Measurements from ENCODE around the gene MARCHF10. TPM values are rescaled to one million over a fixed set of nuclear protein-coding genes. Genes with fewer than 3 reads are reported as not detected.

Gene MARCHF10
- total RNA-seq, 2 donors from 2014 or later = under 0.01 TPM; not detected in 1

GRCh38 chr17:62684179-62684578 lies 123.9 kb downstream of the MARCHF10 start:
- intact Hi-C loops (cut with DNase I) = no loop called here
- H3K4me3 ChIP-seq = no peak overlapping the region
- no peak for TF ChIP-seq CTCF (IDR thresholded peaks at IDR 0.05)
- TF ChIP-seq POLR2A (IDR thresholded peaks at IDR 0.05) = no peak
- H3K36me3 ChIP-seq (replicated peaks in 1 of 2; ENCODE audit: insufficient read depth in 1 of 2, low read depth in 2 of 2) = no peaks in the 10 kb centered on the region
- no peak for ATAC-seq
- H3K27ac ChIP-seq = no peak overlapping the region
- 66 to 72% methylated on average over 4 of the region's 4 CpGs for WGBS, 2 donors
- no peak for DNase-seq
- H3K4me1 ChIP-seq = no peaks in the 10 kb centered on the region
- no peaks in the 10 kb centered on the region for H3K27me3 ChIP-seq
- H3K9me3 ChIP-seq = no peaks in the 10 kb centered on the region

GRCh38 chr17:62681939-62682381 lies 126.2 kb downstream of the MARCHF10 start:
- ATAC-seq = no peak
- Histone ChIP-seq H3K27me3 (no peaks in the 10 kb centered on the region), H3K4me1 (no peaks in the 10 kb centered on the region), H3K9me3 (no peaks in the 10 kb centered on the region), H3K4me3 (no peak overlapping the region), H3K36me3 (replicated peaks in 1 of 2; ENCODE audit: insufficient read depth in 1 of 2, low read depth in 2 of 2) (no peaks in the 10 kb centered on the region), H3K27ac (no peak overlapping the region)
- WGBS, 2 donors = 84 to 89% methylated on average over 4 to 8 of the region's 8 CpGs
- TF ChIP-seq POLR2A (IDR thresholded peaks at IDR 0.05) (no peak), CTCF (IDR thresholded peaks at IDR 0.05) (no peak)
- no peak for DNase-seq
- intact Hi-C loops (cut with DNase I) = no loop called here

- Histone ChIP-seq H3K36me3 (replicated peaks in 1 of 2; ENCODE audit: insufficient read depth in 1 of 2, low read depth in 2 of 2) (no peaks in the 10 kb centered on the region), H3K9me3 (no peaks in the 10 kb centered on the region), H3K4me1 (no peaks in the 10 kb centered on the region), H3K27ac (no peak overlapping the region), H3K27me3 (no peaks in the 10 kb centered on the region), H3K4me3 (no peak overlapping the region)
- intact Hi-C loops (cut with DNase I) = no loop called here
- WGBS, 2 donors = 88 to 91% methylated on average over 16 to 17 of the region's 17 CpGs
- ATAC-seq (no peak), DNase-seq (no peak)
- TF ChIP-seq POLR2A (IDR thresholded peaks at IDR 0.05) (no peak), CTCF (IDR thresholded peaks at IDR 0.05) (no peak)
Observed at GRCh38 chr17:62681061-62681938, 126.8 kb downstream of the MARCHF10 start.

GRCh38 chr17:62680541-62681052 lies 127.5 kb downstream of the MARCHF10 start:
- ATAC-seq = no peak
- no peaks in the 10 kb centered on the region for H3K27me3 ChIP-seq
- no peaks in the 10 kb centered on the region for H3K4me1 ChIP-seq
- 70 to 77% methylated on average over 7 to 35 of the region's 36 CpGs for WGBS, 2 donors
- DNase-seq = peak in 1 of 4 donors; percentile 15
- no peak overlapping the region for H3K4me3 ChIP-seq
- TF ChIP-seq CTCF (IDR thresholded peaks at IDR 0.05) = no peak
- intact Hi-C loops (cut with DNase I) = no loop called here
- no peak overlapping the region for H3K27ac ChIP-seq
- no peaks in the 10 kb centered on the region for H3K9me3 ChIP-seq
- no peaks in the 10 kb centered on the region for H3K36me3 ChIP-seq (replicated peaks in 1 of 2; ENCODE audit: insufficient read depth in 1 of 2, low read depth in 2 of 2)
